Activated T-helper 9 cell treated with anti-CD3 and anti-CD28 coated beads, Interleukin-2, amount 50 U/mL, for 16 hours (primary cell): ENCODE data around the gene SCD.

Source experiments
- DNase-seq: peaks from one replicate; pipeline ENCODE4 v3.0.0-alpha.2; 2020; ENCODE audit warnings: low read depth

SCD gene

DNA sequence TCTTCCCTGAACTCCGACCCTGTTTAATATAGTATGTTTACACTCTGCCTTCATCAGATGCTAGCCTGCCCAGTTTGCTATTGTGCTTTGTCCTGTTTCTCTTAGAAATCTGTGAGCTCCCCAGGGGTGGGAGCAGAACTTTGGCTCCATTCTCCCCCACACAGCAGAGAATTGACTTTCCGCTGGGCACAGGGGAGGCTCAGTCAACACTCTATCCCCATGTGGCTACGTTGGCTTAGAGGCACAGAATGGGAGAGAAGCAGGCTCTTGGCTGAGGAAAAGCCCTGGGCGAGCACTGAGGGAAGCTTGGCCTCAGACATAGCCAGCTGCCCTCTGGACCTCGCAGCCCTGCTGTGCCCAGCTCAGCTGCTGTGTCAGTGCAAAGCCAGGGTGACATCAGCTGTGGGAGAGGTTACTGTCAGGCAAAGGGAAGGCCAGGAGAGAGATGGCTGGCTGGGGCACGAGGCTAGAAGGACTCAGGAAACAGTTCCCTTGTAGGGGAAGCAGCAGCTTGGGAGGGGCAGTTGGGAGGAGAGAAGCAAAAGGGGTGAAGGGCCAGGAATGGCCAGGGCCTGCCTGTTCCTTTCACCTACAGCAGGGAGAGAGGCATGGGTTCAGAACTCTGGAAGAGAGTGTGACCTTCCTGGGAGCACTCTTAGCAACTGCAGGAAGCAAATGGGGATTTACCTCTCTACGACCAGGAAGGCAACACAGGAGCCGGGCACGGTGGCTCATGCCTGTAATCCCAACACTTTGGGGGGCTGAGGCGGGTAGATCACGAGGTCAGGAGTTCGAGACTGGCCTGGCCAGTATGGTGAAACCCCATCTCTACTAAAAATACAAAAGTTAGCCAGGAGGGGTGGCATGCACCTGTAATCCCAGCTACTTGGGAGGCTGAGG lies 5.8 kb upstream of the SCD start:
- no peak for DNase-seq

DNA sequence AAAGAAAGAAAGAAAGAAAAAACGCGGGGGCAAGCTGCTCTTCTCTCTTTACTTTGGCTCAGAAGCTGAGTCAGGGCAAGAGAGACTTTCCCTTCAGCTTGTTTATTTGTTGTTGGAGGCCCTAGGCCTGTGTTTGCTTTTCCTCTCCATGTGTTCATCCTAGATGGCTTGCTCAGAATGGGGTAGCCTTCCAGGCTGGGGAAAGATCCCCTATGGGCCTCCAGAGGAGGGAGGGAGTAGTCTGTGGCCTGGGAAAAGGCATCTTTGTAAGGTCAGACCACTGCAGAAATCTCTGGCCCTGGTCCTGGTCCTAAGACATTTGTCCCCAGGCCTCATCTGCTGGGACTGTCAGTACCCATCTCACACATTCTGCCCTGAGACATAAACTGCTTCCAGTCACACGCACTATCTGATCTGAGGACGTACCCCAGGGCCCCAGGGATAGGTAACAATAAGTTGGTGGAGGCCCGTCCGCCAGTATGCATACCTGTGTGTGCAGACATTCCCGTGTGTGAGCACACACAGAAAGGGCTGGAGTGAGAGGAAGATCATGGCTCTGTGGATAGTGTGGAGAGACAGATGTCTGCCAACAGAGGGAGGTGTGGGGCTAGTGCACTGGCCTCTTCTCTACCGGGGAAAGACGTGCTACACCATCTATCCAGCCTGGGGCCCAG lies 4.9 kb upstream of the SCD start:
- peak; percentile 13 for DNase-seq

DNA sequence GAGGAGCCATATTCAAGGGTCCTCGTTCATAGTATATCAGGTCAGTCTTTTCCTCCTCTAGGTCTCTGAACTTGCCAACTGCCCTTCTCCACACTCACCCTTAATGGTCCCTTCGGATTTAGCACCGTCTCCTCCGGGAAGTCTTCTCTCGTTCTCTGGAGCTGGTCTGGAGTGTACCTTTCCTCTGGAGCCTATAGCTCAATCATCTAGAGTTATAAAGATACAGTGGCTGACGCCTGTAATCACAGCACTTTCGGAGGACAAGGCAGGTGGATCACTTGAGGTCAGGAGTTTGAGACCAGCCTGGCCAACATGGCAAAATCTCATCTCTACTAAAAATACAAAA lies 4.4 kb upstream of the SCD start:
- no peak for DNase-seq

DNA sequence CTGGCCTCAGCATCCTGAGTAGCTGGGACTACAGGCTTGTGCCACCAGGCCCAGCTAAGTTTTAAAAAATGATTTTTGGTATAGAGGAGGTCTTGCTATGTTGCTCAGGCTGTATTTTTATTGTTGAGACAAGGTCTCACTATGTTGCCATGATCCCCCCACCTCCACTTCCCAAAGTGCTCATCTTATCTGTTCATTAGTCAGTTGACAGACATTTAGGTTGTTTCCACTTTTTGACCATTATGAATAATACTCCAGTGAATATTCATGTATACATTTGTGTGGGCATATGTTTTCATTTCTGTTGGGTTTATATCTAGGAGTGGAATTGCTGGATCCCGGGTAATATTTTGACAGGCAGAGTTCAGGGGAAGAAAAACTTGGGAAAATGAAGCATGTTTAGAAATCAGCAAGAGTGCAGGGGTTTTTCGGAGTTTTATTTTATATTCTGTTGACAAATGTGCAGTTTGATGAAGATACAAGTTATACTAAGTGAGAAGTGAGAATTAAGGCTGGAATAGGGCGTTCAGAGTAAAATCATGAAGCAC lies 2.7 kb upstream of the SCD start:
- DNase-seq = no peak

DNA sequence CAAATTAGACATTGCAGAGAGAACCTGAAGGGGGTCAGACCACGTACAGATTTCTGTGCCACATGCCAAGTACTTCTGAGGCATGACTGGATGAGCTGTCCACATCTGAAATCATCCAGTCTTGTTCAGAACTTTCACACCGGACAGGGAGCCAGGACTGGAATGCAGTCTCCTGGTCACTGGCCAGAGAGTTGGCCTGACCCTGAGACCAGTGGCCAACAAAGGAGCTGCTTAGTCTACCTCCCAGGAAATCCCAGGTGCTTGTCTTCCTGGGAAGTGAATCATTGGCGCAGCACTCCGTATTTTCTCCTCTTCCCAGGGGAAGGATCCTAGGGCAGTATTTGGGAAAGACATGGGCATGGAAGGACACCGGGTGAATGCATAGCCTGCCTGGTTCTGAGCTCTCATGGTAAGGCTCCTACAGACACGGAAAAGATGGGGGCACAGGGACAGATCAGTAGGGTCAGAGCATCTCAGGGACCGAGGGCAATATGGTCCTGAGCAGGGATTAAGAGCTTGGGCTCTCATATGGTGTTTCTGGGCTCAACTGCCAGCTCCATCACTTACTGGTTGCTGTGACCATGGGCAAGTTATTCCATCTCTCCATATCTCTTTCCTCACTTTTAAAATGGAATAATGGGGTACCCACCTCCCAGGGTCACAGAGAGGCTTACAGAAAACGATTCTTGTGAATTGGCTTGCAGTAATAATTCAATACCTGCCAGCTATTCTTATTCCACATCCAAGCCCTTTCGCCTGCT lies 1.3 kb upstream of the SCD start:
- DNase-seq = no peak

DNA sequence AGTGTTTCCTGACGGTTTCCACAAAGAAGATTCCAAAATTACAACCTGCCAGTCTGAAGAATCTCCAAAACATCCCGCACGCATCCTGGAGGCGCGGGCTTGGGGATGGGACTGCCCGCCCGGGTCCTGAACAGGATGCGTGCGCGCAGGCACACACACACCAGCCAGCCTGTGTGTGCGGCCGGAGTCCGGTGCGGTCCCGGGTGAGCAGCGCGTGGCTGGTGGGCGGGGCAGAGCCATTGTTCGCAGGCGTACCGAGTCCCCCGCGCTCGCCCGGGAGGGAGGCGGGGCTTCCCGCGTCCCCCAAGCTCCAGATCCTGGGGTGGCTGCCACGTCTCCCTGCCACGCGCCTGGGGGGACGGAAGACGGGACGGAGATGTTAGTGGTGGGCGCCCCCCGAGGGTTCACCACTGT lies 675 bp upstream of the SCD start:
- DNase-seq = peak; percentile 49

DNA sequence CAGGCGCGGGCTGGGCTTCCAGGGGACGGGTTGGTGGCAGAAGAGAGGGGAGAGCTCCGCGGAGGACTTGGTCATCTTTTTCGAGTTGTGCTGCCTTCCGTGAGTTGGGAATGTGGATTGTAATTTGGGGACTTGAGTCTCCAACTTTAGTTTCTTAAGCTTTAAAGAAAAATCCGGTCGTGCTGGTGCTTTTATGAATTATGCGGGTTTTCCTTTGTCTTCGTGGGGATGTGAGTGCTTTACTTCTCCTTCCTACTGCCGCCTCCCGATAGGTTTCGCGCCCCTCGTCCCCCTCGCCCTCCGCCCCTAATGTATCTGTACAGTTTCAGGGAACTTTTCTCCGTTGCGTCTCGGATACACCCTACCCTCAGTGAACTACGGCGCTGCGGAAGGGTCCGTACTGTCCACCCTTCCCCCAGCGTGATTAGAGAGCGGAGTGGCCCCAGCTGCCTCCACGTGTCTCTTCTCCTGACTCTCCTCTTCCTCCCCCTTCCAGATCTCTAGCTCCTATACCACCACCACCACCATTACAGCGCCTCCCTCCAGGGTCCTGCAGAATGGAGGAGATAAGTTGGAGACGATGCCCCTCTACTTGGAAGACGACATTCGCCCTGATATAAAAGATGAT lies 649 bp downstream of the SCD start:
- DNase-seq = no peak

DNA sequence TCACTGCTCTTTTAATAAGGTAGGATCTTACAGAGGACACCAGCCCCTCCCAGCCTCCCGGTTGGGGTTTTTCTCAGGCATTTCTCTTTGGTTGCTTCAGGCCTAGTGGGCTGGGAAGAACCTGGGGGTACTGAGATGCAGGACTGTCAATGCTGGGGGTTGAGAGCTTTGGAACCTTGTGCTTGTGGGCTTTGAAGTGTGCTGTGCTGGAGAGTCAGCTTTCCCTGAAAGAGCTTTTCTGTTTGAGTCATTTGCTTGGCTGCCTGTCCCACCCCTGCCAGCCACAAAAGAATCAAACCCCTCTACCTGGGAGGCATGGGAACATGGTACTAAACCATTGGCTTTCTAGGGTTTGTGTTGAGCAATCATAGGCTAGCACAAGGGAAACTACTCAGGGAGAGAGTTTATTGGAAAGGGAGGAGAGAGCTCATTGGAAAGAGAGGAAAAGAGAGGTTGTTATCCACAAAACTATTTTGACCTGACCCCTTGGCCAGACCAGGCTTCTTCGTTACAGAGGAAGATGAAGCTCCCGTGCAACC lies 1.4 kb downstream of the SCD start:
- DNase-seq = no peak

DNA sequence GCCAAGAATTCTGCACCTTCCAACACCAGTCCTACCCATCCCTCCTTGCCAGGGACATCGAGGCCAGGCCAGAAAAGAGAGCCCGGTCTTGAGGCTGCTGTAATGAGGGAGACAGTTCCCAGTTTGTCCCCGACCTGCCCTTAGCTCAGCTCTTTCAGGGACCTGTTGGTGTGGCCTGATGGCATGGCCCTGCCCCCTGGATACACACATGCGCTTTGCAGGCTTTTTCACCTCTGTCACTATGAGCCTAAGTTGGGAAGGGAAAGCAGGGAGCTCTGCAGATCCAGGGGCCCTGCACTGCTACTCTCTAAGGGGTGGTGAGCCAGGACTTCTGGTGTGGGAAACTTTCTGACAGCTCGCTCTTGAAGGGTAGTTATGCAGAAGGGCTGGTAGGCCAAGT lies 2.1 kb downstream of the SCD start:
- DNase-seq = no peak

DNA sequence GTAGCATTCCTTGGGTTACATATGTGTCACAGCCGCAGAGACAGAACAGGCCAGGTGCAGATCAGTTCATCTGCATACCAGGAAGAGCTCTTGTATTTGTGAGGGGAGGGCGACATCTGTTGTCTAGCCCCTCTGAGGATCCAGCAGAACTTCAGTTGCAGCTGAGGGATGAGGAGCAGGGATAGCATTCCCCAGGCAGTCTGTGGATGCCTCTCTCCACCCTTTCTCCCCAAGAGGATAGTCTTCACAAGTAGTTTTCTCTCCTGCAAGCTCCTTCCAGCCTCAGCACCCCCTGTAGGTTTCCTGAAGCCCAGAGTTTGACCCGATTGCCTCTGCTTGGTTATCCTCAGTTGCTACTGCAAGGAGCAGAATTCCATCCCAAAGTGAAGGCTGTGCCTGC lies 2.6 kb downstream of the SCD start:
- no peak for DNase-seq

DNA sequence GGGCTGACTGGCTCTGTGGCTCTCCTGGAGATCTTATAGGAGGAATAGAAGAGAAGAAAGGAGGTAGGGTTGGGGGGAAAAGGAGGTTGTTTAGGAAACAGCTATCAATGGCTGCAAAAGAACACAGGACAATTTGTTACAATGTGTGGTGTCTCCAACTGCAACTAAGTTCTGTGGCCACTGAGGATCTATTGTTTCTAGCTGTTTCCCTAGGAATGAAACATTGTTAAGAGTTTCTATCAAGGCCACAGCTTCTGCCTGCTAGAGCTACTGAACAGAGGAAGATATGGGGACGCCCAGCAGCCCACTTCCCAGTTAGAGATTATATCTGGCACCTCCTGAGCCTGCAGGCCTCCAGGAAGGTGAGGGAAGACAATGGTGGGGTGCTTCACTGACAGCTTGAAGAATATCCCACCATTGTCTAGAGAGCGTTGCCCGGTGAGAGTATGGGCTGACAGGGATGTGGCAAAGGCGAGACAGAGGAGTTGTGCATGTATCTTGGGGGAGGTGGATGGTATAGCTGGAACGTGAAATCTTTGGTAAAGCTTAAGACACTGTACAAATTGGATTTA lies 4.0 kb downstream of the SCD start:
- DNase-seq = no peak

DNA sequence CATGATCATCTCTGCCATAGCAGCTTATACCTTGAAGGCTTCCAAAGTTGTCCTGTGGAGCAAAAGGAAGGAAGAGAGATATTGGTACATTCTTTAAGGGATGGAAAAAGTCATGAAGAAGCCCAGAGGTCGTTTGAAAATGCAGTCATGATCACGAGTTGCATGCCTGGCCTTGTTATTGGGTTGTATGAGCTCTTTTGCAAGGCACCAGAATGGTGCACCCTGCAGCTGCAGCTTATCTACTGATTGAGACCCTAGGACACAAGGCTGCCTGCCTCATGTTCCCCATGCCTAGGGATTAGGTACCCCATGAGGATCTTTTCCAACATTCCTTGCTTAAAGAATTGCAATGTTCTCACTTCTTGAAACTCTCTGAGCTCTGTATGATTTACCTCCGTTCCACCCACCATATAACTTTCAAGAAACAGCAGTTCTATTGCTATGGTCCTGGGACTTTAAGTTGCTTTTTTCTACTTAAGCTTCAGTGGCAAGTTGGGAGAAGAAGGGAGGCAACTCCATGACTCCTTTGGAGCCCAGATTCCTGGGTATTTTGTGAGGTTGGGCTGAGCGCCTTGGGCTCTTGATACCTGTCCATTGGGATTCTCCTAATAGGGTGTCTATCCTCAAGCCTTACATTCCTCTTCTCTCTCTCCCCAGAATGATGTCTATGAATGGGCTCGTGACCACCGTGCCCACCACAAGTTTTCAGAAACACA lies 6.9 kb downstream of the SCD start:
- DNase-seq = no peak

DNA sequence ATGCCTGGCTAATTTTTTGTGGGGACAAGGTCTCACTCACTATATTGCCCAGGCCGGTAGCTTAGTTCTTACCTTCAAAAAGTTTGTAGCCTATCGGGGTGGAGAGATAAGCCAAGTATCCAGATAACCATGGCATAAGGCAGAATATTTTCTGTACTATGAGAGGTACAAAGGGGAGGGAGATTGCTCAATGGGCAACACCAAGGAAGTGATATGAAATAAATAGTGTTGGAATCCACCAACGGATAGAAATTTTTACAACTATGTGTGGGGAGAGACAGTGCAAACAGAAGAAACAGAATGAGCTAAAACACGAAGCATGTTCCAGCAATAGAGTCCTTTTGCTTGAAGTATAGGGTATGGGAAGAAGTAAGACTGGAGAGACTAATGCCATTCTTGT lies 8.1 kb downstream of the SCD start:
- DNase-seq = no peak

DNA sequence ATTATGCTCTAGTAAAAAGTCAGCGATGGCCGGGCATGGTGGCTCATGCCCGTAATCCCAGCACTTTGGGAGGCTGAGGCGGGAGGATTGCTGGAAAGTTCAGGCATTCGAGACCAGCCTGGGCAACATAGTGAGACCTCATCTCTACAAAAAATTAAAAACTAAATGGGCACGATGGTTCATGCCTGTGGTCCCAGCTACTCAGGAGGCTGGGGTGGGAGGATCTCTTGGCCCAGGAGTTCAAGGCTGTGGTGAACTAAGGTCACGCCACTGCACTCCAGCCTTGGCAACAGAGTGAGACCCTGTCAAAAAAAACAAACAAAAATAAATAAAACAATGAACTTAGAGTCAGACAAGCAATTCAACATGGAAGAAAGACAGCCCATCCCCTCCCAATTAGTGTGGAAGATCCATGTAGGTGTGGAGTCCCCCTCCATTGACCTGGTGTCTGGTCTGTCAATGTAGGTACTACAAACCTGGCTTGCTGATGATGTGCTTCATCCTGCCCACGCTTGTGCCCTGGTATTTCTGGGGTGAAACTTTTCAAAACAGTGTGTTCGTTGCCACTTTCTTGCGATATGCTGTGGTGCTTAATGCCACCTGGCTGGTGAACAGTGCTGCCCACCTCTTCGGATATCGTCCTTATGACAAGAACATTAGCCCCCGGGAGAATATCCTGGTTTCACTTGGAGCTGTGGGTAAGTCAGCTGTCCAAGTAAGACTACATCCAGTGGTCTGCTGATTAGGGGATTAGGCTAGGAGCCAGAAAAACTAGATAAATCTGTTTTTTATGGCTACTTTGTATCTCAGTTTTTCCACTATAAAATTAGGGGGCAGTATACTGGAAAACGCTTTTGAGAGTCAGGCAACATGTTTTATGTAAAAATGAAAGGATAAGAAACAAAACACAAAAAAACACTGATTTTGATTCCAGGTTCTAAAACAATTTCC lies 9.3 kb downstream of the SCD start:
- DNase-seq = no peak

DNA sequence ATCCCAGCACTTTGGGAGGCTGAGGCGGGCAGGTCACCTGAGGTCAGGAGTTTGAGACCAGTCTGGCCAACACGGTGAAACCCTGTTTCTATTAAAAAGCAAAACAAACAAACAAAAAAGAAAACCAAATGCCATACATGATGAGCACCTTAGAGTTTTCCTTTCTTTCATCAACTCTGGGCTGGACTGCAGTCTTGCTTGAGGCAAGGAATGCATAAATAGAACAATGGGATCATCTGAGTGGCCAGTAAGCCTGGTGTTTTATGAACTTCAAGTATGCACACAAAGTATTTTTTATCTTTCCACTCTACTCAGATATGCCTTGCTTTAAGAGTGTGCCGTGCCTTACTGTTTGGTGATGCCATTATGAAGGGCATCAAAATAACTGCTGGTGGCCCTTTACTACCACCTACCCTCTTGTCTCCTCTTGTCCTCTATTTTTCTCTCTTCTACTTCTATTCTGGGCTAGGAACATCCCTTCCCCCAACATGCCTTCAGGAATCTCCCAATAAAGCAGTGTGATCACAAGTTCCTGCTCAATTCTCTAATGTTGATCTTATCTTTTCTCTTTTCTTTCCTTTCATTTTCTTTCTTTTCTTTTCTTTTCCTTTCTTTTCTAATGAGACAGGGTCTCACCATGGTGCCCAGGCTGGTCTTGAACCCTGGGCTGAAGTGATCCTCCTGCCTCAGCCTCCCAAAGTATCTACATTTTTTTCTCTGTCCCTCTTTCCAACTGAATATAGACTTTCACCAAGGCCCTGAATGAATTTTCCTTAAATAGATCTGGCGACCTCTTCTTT lies 10.2 kb downstream of the SCD start:
- DNase-seq = no peak

DNA sequence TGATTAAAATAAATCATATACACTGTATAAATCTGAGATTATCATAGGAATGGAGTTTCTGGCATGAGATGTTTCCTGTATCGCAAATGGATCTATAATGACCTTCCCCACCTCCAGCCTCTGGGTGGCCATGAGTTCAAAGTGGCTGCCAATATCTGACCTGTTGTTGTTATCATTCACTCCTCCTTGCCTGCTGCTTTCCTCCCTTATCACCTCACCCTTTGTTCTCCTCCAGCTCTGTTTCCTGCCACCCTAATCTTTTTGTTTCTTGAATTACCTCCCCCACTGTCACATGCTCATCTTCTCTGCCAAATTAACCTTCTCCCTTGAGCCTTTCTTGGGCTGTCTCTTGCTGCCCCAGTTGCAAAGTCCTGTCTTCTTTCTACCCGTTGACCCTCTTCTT lies 12.0 kb downstream of the SCD start:
- DNase-seq = no peak

DNA sequence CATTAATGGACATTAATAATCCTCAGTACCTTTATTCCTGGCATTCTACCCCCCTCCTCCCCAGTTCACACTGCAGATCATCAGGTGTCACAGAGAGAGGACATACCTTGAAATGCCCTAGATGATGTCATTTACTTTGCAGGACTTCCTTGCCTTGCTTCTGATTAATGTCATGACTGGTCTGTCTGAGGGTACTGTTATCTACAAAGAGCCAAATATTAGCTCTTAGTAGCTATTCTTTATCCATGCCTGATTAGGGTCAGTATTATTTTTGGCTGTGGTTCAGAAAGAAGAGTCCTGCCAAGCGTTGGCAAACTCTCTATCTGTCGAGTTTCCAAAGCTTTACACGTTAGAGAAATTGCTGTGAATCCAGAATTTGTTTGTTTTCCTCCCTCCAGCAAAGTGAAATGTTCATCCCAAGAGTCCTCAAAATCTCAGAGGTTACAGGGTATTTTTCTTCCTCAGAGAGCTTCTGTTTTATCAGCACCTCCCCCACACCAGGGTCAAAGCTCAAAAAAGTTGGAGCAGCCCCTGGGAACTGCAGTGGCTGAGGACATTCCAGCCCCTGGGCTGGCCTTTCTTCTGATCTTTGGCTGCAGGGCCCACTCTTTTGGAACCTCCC lies 12.6 kb downstream of the SCD start:
- no peak for DNase-seq

DNA sequence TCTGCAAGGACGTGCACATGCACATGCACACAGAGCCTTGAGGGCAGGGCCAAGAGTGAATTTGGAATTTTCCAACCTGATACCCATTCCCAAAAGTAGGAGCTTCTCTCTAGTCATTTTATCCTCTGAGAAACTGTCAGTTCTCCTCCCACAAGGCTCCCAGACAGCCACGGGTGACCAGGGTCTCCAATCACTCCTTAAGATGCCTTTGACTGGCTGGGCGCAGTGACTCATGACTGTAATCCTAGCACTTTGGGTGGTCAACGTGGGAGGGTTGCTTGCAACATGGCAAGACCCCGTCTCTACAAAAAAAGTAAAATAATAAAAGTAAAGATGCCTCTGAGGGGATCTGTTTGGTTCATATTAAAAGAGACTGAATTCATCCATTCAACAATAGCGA lies 13.2 kb downstream of the SCD start:
- DNase-seq = no peak
